ENCODE results near the gene NBEA.
"Not testable (repeated sequence)": the region's sequence is repeated elsewhere in the genome, so short reads cannot be mapped to it uniquely, and the experiment has no call there.

DNA sequence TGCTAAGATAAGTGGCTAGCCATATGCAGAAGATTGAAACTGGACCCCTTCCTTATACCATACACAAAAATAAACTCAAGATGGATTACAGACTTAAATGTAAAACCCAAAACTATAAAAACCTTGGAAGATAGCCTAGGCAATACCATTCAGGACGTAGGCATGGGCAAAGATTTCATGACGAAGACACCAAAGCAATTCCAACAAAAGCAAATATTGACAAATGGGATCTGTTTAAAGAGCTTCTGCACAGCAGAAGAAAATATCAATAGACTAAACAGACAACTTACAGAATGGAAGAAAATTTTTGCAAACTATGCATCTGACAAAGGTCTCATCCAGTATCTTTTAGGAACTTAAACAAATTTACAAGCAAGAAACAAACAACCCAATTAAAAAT, 466.2 kb downstream of the NBEA start:
- TF ChIP-seq, protein P1, sequence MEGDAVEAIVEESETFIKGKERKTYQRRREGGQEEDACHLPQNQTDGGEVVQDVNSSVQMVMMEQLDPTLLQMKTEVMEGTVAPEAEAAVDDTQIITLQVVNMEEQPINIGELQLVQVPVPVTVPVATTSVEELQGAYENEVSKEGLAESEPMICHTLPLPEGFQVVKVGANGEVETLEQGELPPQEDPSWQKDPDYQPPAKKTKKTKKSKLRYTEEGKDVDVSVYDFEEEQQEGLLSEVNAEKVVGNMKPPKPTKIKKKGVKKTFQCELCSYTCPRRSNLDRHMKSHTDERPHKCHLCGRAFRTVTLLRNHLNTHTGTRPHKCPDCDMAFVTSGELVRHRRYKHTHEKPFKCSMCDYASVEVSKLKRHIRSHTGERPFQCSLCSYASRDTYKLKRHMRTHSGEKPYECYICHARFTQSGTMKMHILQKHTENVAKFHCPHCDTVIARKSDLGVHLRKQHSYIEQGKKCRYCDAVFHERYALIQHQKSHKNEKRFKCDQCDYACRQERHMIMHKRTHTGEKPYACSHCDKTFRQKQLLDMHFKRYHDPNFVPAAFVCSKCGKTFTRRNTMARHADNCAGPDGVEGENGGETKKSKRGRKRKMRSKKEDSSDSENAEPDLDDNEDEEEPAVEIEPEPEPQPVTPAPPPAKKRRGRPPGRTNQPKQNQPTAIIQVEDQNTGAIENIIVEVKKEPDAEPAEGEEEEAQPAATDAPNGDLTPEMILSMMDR (IDR thresholded peaks at IDR 0.05): not testable (repeated sequence)
- TF ChIP-seq POLR2A (IDR thresholded peaks at IDR 0.05): not testable (repeated sequence)

Data from heart left ventricle (tissue), 13 donors.